Activated CD4-positive, alpha-beta T cell treated with anti-CD3 and anti-CD28 coated beads for 36 hours (primary cell): ENCODE measurements around the gene STAC3. TPM values are rescaled to one million over a fixed set of nuclear protein-coding genes. Genes with fewer than 3 reads are reported as not detected.

Experiments
- ATAC-seq: fragments of 200-7000 bp; cut with Tn5 transposase; one replicate; pipeline ENCODE4 v1.10.0; 2021; ENCODE audit warnings: mild to moderate bottlenecking, moderate library complexity
- CTCF ChIA-PET: fragments of 350-600 bp; sonication (Branson Sonifier 250); formaldehyde crosslinking; loops from one replicate; lab custom pipeline; 2021; ENCODE audit warnings: antibody characterized with exemption; lab: Charles Lee
- POLR2A ChIA-PET: fragments of 350-600 bp; sonication (Branson Sonifier 250); formaldehyde crosslinking; loops from one replicate; lab custom pipeline; 2021; ENCODE audit warnings: antibody characterized with exemption, inconsistent platforms; lab: Charles Lee
- DNase-seq: peaks from one replicate; pipeline ENCODE4 v3.0.0-alpha.2; 2020
- H3K27ac Mint-ChIP-seq: one replicate; pipeline ENCODE4 v1.8.0; 2021; ENCODE audit warnings: mixed read lengths
- H3K27me3 Mint-ChIP-seq: one replicate; pipeline ENCODE4 v1.8.0; 2021; ENCODE audit warnings: mixed read lengths
- H3K36me3 Mint-ChIP-seq: one replicate; pipeline ENCODE4 v1.8.0; 2021; ENCODE audit warnings: low read depth, mixed read lengths
- H3K4me1 Mint-ChIP-seq: one replicate; pipeline ENCODE4 v1.8.0; 2021; ENCODE audit warnings: mixed read lengths
- H3K4me3 Mint-ChIP-seq: one replicate; pipeline ENCODE4 v1.8.0; 2021; ENCODE audit warnings: mild to moderate bottlenecking, moderate library complexity, mixed read lengths
- H3K9me3 Mint-ChIP-seq: one replicate; pipeline ENCODE4 v1.8.0; 2021; ENCODE audit warnings: low read depth, mixed read lengths
- intact Hi-C, 2 experiments: fragments of 100-400 bp; cut with DNase I in 1 of 2; cut with micrococcal nuclease in 1 of 2; formaldehyde crosslinking; loops; one replicate each; pipeline versions ENCODE4 v1.14.2 to v1.15.1; 2022 to 2024; cut with DNase I, micrococcal nuclease
- total RNA-seq, 2 experiments: library from RNA; stranded (reverse); gene quantifications; one replicate each; pipeline ENCODE4 v1.2.3, GENCODE V29; 2021

The STAC3 gene
- total RNA-seq, 2 experiments from 2014 or later: 2.5 to 2.8 TPM

DNA sequence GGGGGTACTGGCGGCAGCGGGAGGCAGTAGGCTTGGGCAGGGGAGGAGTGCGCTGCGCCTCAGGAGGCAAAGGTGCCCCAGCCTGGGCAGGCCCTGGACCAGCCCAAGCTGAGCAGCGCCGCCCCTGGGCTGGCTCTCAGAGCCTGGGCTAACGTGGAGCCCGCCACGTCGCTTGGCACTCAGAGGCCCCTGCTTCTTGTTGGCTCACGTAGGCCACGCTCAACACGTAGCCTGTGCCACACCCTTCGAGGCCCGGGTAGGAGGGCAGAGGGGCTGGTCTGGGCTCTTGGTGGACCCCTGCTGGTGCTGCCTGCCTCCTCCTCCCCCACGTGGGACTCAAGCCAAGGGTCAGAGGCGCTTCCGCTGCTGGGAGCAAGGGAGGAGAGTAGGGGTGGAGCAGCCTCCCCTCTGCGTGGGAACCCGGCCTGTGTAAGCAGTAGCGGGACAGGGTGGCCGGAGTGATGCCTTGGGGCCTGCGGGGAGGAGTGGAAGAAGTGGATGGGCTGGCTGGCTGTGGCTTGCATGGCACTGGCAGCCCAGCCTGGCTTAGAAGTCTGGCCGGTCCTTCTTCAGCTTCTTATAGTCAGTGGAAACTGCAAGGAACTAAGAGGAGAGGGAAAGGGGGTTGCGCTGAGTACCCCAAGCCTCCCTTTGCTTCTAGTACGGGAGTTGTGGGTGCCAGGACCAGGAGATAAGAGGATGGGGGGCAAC is 15.8 kb downstream of the STAC3 start:
- ChIA-PET CTCF (no interaction called here), POLR2A (no interaction called here)
- Mint-ChIP-seq H3K27ac (no peak overlapping the region), H3K4me3 (no peak overlapping the region), H3K27me3 (peaks cover 22% of the 10 kb centered on the region), H3K4me1 (peaks cover 62% of the 10 kb centered on the region), H3K36me3 (peaks cover 56% of the 10 kb centered on the region), H3K9me3 (no peaks in the 10 kb centered on the region)
- ATAC-seq: no peak
- DNase-seq: no peak
- intact Hi-C loops: loop anchor here in 1 of 2 experiments (5.0 kb wide), 1 partner anchor 548 kb away; the partner anchor contains the start of gene PTGES3

DNA sequence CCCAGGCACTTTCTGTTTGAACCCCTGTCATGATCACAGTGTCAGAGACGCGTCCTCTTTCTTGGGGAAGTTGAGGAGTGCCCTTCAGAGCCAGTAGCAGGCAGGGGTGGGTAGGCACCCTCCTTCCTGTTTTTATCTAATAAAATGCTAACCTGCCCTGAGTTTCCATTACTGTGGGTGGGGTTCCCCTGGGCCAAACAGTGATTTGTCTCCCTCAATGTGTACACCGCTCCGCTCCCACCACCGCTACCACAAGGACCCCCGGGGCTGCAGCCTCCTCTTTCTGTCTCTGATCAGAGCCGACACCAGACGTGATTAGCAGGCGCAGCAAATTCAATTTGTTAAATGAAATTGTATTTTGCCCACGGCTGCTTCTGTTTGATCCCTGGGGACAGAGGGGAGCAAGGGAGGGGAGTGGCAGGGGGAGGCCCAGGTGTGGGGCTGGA is 16.4 kb downstream of the STAC3 start:
- Mint-ChIP-seq H3K4me3 (no peak overlapping the region), H3K9me3 (no peaks in the 10 kb centered on the region), H3K27me3 (peaks cover 22% of the 10 kb centered on the region), H3K36me3 (peaks cover 62% of the 10 kb centered on the region), H3K4me1 (peaks cover 60% of the 10 kb centered on the region), H3K27ac (no peak overlapping the region)
- POLR2A ChIA-PET: no interaction called here
- intact Hi-C loops: loop anchor here in 1 of 2 experiments (5.0 kb wide), 1 partner anchor 547 kb away; the partner anchor contains the start of gene PTGES3
- ATAC-seq: no peak
- DNase-seq: no peak
- CTCF ChIA-PET: no interaction called here

DNA sequence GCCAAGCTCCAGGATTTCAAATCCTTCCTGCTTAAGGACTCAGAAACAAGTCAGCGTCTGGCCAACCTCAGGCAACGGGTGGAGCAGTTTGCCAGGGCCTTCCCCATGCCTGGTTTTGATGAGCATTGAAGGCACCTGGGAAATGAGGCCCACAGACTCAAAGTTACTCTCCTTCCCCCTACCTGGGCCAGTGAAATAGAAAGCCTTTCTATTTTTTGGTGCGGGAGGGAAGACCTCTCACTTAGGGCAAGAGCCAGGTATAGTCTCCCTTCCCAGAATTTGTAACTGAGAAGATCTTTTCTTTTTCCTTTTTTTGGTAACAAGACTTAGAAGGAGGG is 16.8 kb downstream of the STAC3 start:
- Mint-ChIP-seq H3K27me3 (peaks cover 22% of the 10 kb centered on the region), H3K27ac (no peak overlapping the region), H3K9me3 (no peaks in the 10 kb centered on the region), H3K4me1 (peaks cover 61% of the 10 kb centered on the region), H3K36me3 (peaks cover 63% of the 10 kb centered on the region), H3K4me3 (no peak overlapping the region)
- intact Hi-C loops: no loop called here
- ChIA-PET CTCF (no interaction called here), POLR2A (no interaction called here)
- no peak for DNase-seq
- no peak for ATAC-seq

GRCh38 chr12:57233357-57234232 is 17.4 kb downstream of the STAC3 start:
- peaks cover 19% of the 10 kb centered on the region for H3K27me3 Mint-ChIP-seq
- H3K9me3 Mint-ChIP-seq: no peaks in the 10 kb centered on the region
- ChIA-PET CTCF (interaction anchor here (1.0 to 1.6 kb wide), 3 partner anchors 9 to 231 kb away, joined by 4 to 7 read pairs (median 4); no protein-coding TSS in a partner anchor), POLR2A (no interaction called here)
- intact Hi-C loops: no loop called here
- H3K27ac Mint-ChIP-seq: no peak overlapping the region
- no peak overlapping the region for H3K4me3 Mint-ChIP-seq
- ATAC-seq: no peak
- peaks cover 63% of the 10 kb centered on the region for H3K4me1 Mint-ChIP-seq
- no peak for DNase-seq
- H3K36me3 Mint-ChIP-seq: peaks cover 63% of the 10 kb centered on the region

GRCh38 chr12:57232156-57232756 is 18.7 kb downstream of the STAC3 start:
- ATAC-seq (no peak), DNase-seq (no peak)
- intact Hi-C loops: no loop called here
- CTCF ChIA-PET: interaction anchor here (1.0 to 10.5 kb wide), 3 partner anchors 9 to 233 kb away, joined by 4 to 282 read pairs (median 7); a partner anchor contains a TSS
- peaks cover 13% of the 10 kb centered on the region for H3K27me3 Mint-ChIP-seq
- H3K27ac Mint-ChIP-seq: no peak overlapping the region
- H3K36me3 Mint-ChIP-seq: peaks cover 63% of the 10 kb centered on the region
- POLR2A ChIA-PET: no interaction called here
- no peaks in the 10 kb centered on the region for H3K9me3 Mint-ChIP-seq
- H3K4me1 Mint-ChIP-seq: peaks cover 57% of the 10 kb centered on the region
- H3K4me3 Mint-ChIP-seq: peak overlapping the region; percentile 100

- peaks cover 61% of the 10 kb centered on the region for H3K36me3 Mint-ChIP-seq
- POLR2A ChIA-PET: interaction anchor here (2.6 kb wide), 1 partner anchor 9 kb away, joined by 17 read pairs; no protein-coding TSS in a partner anchor
Measured at GRCh38 chr12:57231276-57232021, 19.5 kb downstream of the STAC3 start.

GRCh38 chr12:57230381-57231155 is 20.4 kb downstream of the STAC3 start:
- ATAC-seq (no peak), DNase-seq (no peak)
- ChIA-PET POLR2A (interaction anchor here (0.6 to 2.6 kb wide), 2 partner anchors 9 to 137 kb away, joined by 3 to 17 read pairs; no protein-coding TSS in a partner anchor), CTCF (interaction anchor here (0.7 to 10.5 kb wide), 9 partner anchors 8 to 473 kb away, joined by 3 to 282 read pairs (median 4); a partner anchor contains a TSS)
- peaks cover 56% of the 10 kb centered on the region for H3K36me3 Mint-ChIP-seq
- H3K4me3 Mint-ChIP-seq: peak overlapping the region; percentile 100
- peaks cover 14% of the 10 kb centered on the region for H3K27me3 Mint-ChIP-seq
- intact Hi-C loops: no loop called here
- H3K9me3 Mint-ChIP-seq: no peaks in the 10 kb centered on the region
- H3K4me1 Mint-ChIP-seq: peaks cover 63% of the 10 kb centered on the region
- H3K27ac Mint-ChIP-seq: peak overlapping the region; percentile 99

More at GRCh38 chr12:57231276-57232021, 19.5 kb downstream of the STAC3 start:
- CTCF ChIA-PET: interaction anchor here (0.5 to 10.5 kb wide), 5 partner anchors 8 to 458 kb away, joined by 4 to 282 read pairs (median 10); a partner anchor contains a TSS
- intact Hi-C loops: no loop called here
- Mint-ChIP-seq H3K9me3 (no peaks in the 10 kb centered on the region), H3K27ac (peak overlapping the region; percentile 99), H3K27me3 (peaks cover 10% of the 10 kb centered on the region), H3K4me1 (peaks cover 56% of the 10 kb centered on the region), H3K4me3 (peak overlapping the region; percentile 100)
- DNase-seq (no peak), ATAC-seq (no peak)

- DNase-seq: peak; percentile 97
- Mint-ChIP-seq H3K4me1 (peaks cover 65% of the 10 kb centered on the region), H3K27ac (peak within 1 kb of the TSS; percentile 99), H3K36me3 (peaks cover 52% of the 10 kb centered on the region), H3K27me3 (peaks cover 19% of the 10 kb centered on the region), H3K4me3 (peak within 1 kb of the TSS; percentile 100), H3K9me3 (no peaks in the 10 kb centered on the region)
- intact Hi-C loops: loop anchor here (1.0 to 10.0 kb wide), 5 partner anchors 9 to 595 kb away; partner anchors contain the start of genes BAZ2A (in 1 of the 2), LRP1 (in 1 of the 2) and NACA (in 1 of the 2)
- peak; percentile 73 for ATAC-seq
- ChIA-PET POLR2A (interaction anchor here (0.6 to 2.6 kb wide), 6 partner anchors 10 to 150 kb away, joined by 3 to 17 read pairs (median 4); partner anchors contain the start of gene STAT6), CTCF (interaction anchor here (0.5 to 10.5 kb wide), 17 partner anchors 11 to 840 kb away, joined by 3 to 282 read pairs (median 4); partner anchors contain the start of genes ARHGAP9, PIP4K2C and STAT6)
Measured at GRCh38 chr12:57229634-57230380, 21.2 kb downstream of the STAC3 start, which contains the start of gene SHMT2. Gene SHMT2 (plus strand): TSS chr12:57229711. CDS start chr12:57229779, 68 bp downstream.

DNA sequence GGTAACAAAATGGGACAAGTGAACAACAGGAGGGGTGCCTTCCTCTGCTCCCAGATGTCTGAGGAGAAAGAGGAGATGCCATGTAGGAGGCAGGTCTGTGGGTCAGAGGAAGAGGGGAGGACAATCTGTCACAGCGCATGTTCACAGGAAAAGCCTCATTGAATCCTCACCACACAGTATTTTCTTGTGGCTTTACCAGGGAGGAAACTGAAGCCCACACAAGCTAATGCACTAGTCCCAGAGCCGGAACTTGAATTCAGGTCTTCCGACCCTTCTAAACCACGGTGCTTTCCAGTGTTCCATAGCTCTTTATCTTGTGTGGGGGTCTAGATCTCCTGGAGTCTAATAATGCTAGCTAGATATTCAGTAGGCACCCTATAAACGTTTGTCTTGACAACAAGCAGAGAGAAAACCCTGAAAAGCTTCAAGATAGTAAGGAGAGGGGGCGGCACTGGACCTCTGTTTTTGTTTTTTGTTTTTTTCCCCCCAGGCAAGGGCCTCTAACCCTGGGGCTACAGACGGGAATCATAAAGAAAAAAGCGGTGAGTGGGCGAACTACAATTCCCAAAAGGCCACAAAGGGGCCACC is 21.8 kb downstream of the STAC3 start:
- H3K27ac Mint-ChIP-seq: peak overlapping the region; percentile 99
- POLR2A ChIA-PET: interaction anchor here (0.6 to 2.6 kb wide), 6 partner anchors 9 to 149 kb away, joined by 3 to 17 read pairs (median 4); partner anchors contain the start of gene STAT6
- DNase-seq: no peak
- H3K9me3 Mint-ChIP-seq: no peaks in the 10 kb centered on the region
- intact Hi-C loops: loop anchor here (1.0 to 10.0 kb wide), 5 partner anchors 10 to 594 kb away; partner anchors contain the start of genes BAZ2A (in 1 of the 2), LRP1 (in 1 of the 2) and NACA (in 1 of the 2)
- H3K4me1 Mint-ChIP-seq: peaks cover 59% of the 10 kb centered on the region
- peaks cover 45% of the 10 kb centered on the region for H3K36me3 Mint-ChIP-seq
- ATAC-seq: peak; percentile 18
- CTCF ChIA-PET: interaction anchor here (0.5 to 10.5 kb wide), 14 partner anchors 10 to 839 kb away, joined by 3 to 282 read pairs (median 4); partner anchors contain the start of genes ARHGAP9, PIP4K2C and STAT6
- peak overlapping the region; percentile 100 for H3K4me3 Mint-ChIP-seq
- H3K27me3 Mint-ChIP-seq: peaks cover 24% of the 10 kb centered on the region
